GM12801 (cell line): ENCODE data around the gene REPS2.

Source experiments
- CTCF ChIP-seq: IDR thresholded peaks from one replicate; pipeline ENCODE4 v1.5.1; 2011; ENCODE audit warnings: control low read depth; ENCODE audit not compliant: insufficient read length; ENCODE audit errors: extremely low read depth

The REPS2 gene

DNA sequence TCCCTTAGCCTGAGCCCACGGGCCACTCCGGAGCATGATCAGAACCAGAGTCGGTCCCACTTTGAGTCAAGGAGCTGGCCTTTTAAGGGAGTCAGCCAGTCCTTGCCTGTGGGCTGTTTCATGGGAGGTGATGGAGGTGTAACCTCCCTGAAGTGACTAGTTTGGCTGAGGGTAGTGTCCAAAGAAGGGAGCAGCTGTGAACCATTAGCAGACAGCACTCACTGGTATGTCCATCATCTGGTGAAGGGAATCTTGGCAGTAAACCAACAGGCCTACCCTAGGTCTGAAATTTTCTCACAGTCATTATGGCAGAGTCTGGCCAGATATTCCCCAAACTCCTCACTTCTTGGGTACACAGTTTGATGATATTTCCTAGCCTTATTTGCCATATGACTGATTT lies 12.3 kb upstream of the REPS2 start:
- TF ChIP-seq CTCF, result no peak

GRCh38 chrX:16946971-16947562 lies 609 bp downstream of the REPS2 start:
- no peak for TF ChIP-seq CTCF

- TF ChIP-seq CTCF, result no peak
Measured at GRCh38 chrX:16950423-16950822, 4.0 kb downstream of the REPS2 start.

- no peak for TF ChIP-seq CTCF
Measured at GRCh38 chrX:16953606-16954211, 7.3 kb downstream of the REPS2 start.

DNA sequence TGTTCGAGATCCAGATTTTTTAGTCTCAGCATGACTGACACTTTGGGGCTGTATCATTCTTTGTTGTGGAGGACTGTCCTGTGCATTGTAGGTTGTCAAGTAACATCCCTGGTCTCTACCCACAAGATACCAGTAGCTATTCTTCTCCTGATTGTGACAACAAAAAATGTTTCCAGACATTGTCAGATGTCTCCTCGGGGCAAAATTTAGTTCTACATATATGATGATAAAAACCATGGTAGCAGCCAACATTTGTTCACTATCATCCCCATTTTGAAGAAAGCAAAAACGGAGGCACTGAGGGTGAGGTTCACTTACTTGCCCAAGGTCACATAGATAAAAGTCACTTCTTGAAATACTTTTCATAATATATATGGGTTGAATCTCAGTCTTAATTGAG lies 11.3 kb downstream of the REPS2 start:
- TF ChIP-seq CTCF, result no peak

- no peak for TF ChIP-seq CTCF
Measured at GRCh38 chrX:16958356-16958755, 11.9 kb downstream of the REPS2 start.

GRCh38 chrX:16963216-16963615 lies 16.8 kb downstream of the REPS2 start:
- no peak for TF ChIP-seq CTCF
